ENCODE data around the gene HS3ST2.

Gene HS3ST2

GRCh38 chr16:22787466-22788192 is 26.3 kb upstream of the HS3ST2 start:
- no peak overlapping the region for H3K4me2 ChIP-seq (ENCODE audit: insufficient read depth, low read length, poor library complexity, severe bottlenecking)
- no peak for DNase-seq (ENCODE audit: low spot score)
- no peak overlapping the region for H3K9ac ChIP-seq (ENCODE audit: low read depth, low read length, poor library complexity)
- no peak overlapping the region for H2BK12ac ChIP-seq (ENCODE audit: low read length)
- H3K36me3 ChIP-seq (replicated peaks in 1 of 2; ENCODE audit: control insufficient read depth in 2 of 2, insufficient read depth in 2 of 2, low read length in 2 of 2), result no peaks in the 10 kb centered on the region
- H3K4ac ChIP-seq (ENCODE audit: low read length), result no peak overlapping the region
- no peak overlapping the region for H4K8ac ChIP-seq (ENCODE audit: low read depth, low read length)
- no peak overlapping the region for H4K91ac ChIP-seq (ENCODE audit: low read depth, low read length, poor library complexity)
- no CpG with 5 or more reads among the region's 10 CpGs for WGBS, 2 donors (ENCODE audit: extremely low coverage in 2 of 2, insufficient read length in 2 of 2, insufficient replicate concordance in 1 of 2)
- H3K27me3 ChIP-seq (ENCODE audit: control insufficient read depth in 3 of 3, insufficient read depth in 3 of 3, low read depth in 1 of 3, low read length in 3 of 3), result no peaks in the 10 kb centered on the region
- no peak overlapping the region for H3K18ac ChIP-seq (ENCODE audit: low read length)
- no peaks in the 10 kb centered on the region for H3K4me1 ChIP-seq (ENCODE audit: control insufficient read depth in 2 of 2, insufficient read depth in 1 of 2, low read depth in 1 of 2, low read length in 2 of 2)
- no peak overlapping the region for H2BK120ac ChIP-seq (ENCODE audit: low read depth, low read length)
- no peak overlapping the region for H3K4me3 ChIP-seq (ENCODE audit: low read length in 2 of 2)
- H2BK15ac ChIP-seq (ENCODE audit: low read length), result no peak overlapping the region
- no peaks in the 10 kb centered on the region for H3K9me3 ChIP-seq (replicated peaks in 1 of 2; ENCODE audit: control insufficient read depth in 2 of 2, insufficient read depth in 1 of 2, low read depth in 1 of 2, low read length in 2 of 2)
- no peak overlapping the region for H2BK5ac ChIP-seq (ENCODE audit: low read length)
- no peak overlapping the region for H2AFZ ChIP-seq (ENCODE audit: low read length)
- no peak overlapping the region for H3K14ac ChIP-seq (ENCODE audit: low read length)
- no peak overlapping the region for H2AK5ac ChIP-seq (ENCODE audit: low read depth, low read length)
- H3K27ac ChIP-seq (replicated peaks; ENCODE audit: low read length), result no peak overlapping the region
- no peak overlapping the region for H3K23ac ChIP-seq (ENCODE audit: low read depth, low read length, poor library complexity)
- H3K79me1 ChIP-seq (ENCODE audit: low read depth, low read length), result no peaks in the 10 kb centered on the region

- WGBS, 2 donors (ENCODE audit: extremely low coverage in 2 of 2, insufficient read length in 2 of 2, insufficient replicate concordance in 1 of 2), result no CpG with 5 or more reads among the region's 3 CpGs
- Histone ChIP-seq H2AK5ac (ENCODE audit: low read depth, low read length) (no peak overlapping the region), H2AFZ (ENCODE audit: low read length) (no peak overlapping the region), H3K9ac (ENCODE audit: low read depth, low read length, poor library complexity) (no peak overlapping the region), H3K79me1 (ENCODE audit: low read depth, low read length) (no peaks in the 10 kb centered on the region), H4K8ac (ENCODE audit: low read depth, low read length) (no peak overlapping the region), H2BK120ac (ENCODE audit: low read depth, low read length) (no peak overlapping the region), H2BK15ac (ENCODE audit: low read length) (no peak overlapping the region), H3K9me3 (replicated peaks in 1 of 2; ENCODE audit: control insufficient read depth in 2 of 2, insufficient read depth in 1 of 2, low read depth in 1 of 2, low read length in 2 of 2) (no peaks in the 10 kb centered on the region), H3K14ac (ENCODE audit: low read length) (no peak overlapping the region), H2BK12ac (ENCODE audit: low read length) (no peak overlapping the region), H2BK5ac (ENCODE audit: low read length) (no peak overlapping the region), H3K18ac (ENCODE audit: low read length) (no peak overlapping the region), H3K23ac (ENCODE audit: low read depth, low read length, poor library complexity) (no peak overlapping the region), H4K91ac (ENCODE audit: low read depth, low read length, poor library complexity) (no peak overlapping the region), H3K27ac (replicated peaks; ENCODE audit: low read length) (no peak overlapping the region), H3K4me2 (ENCODE audit: insufficient read depth, low read length, poor library complexity, severe bottlenecking) (no peak overlapping the region), H3K4me3 (ENCODE audit: low read length in 2 of 2) (no peak overlapping the region), H3K27me3 (ENCODE audit: control insufficient read depth in 3 of 3, insufficient read depth in 3 of 3, low read depth in 1 of 3, low read length in 3 of 3) (no peaks in the 10 kb centered on the region), H3K36me3 (replicated peaks in 1 of 2; ENCODE audit: control insufficient read depth in 2 of 2, insufficient read depth in 2 of 2, low read length in 2 of 2) (no peaks in the 10 kb centered on the region), H3K4ac (ENCODE audit: low read length) (no peak overlapping the region), H3K4me1 (ENCODE audit: control insufficient read depth in 2 of 2, insufficient read depth in 1 of 2, low read depth in 1 of 2, low read length in 2 of 2) (no peaks in the 10 kb centered on the region)
- no peak for DNase-seq (ENCODE audit: low spot score)
Observed at GRCh38 chr16:22788193-22788530, 25.8 kb upstream of the HS3ST2 start.

GRCh38 chr16:22789281-22789945 is 24.5 kb upstream of the HS3ST2 start:
- no peak overlapping the region for H3K9ac ChIP-seq (ENCODE audit: low read depth, low read length, poor library complexity)
- DNase-seq (ENCODE audit: low spot score), result no peak
- no peak overlapping the region for H2AFZ ChIP-seq (ENCODE audit: low read length)
- H3K4me3 ChIP-seq (ENCODE audit: low read length in 2 of 2), result no peak overlapping the region
- H2BK12ac ChIP-seq (ENCODE audit: low read length), result no peak overlapping the region
- no peak overlapping the region for H3K23ac ChIP-seq (ENCODE audit: low read depth, low read length, poor library complexity)
- H3K27me3 ChIP-seq (ENCODE audit: control insufficient read depth in 3 of 3, insufficient read depth in 3 of 3, low read depth in 1 of 3, low read length in 3 of 3), result no peaks in the 10 kb centered on the region
- H3K4ac ChIP-seq (ENCODE audit: low read length), result no peak overlapping the region
- H3K27ac ChIP-seq (replicated peaks; ENCODE audit: low read length), result no peak overlapping the region
- no peak overlapping the region for H2BK5ac ChIP-seq (ENCODE audit: low read length)
- no CpG with 5 or more reads among the region's 9 CpGs for WGBS, 2 donors (ENCODE audit: extremely low coverage in 2 of 2, insufficient read length in 2 of 2, insufficient replicate concordance in 1 of 2)
- H4K8ac ChIP-seq (ENCODE audit: low read depth, low read length), result no peak overlapping the region
- H4K91ac ChIP-seq (ENCODE audit: low read depth, low read length, poor library complexity), result no peak overlapping the region
- H3K4me2 ChIP-seq (ENCODE audit: insufficient read depth, low read length, poor library complexity, severe bottlenecking), result no peak overlapping the region
- H3K18ac ChIP-seq (ENCODE audit: low read length), result no peak overlapping the region
- no peaks in the 10 kb centered on the region for H3K79me1 ChIP-seq (ENCODE audit: low read depth, low read length)
- peaks cover 0 to 5% of the 10 kb centered on the region in 2 donors for H3K9me3 ChIP-seq (replicated peaks in 1 of 2; ENCODE audit: control insufficient read depth in 2 of 2, insufficient read depth in 1 of 2, low read depth in 1 of 2, low read length in 2 of 2)
- no peak overlapping the region for H2BK15ac ChIP-seq (ENCODE audit: low read length)
- H3K4me1 ChIP-seq (ENCODE audit: control insufficient read depth in 2 of 2, insufficient read depth in 1 of 2, low read depth in 1 of 2, low read length in 2 of 2), result no peaks in the 10 kb centered on the region
- H3K36me3 ChIP-seq (replicated peaks in 1 of 2; ENCODE audit: control insufficient read depth in 2 of 2, insufficient read depth in 2 of 2, low read length in 2 of 2), result peaks cover 0 to 3% of the 10 kb centered on the region in 2 donors
- no peak overlapping the region for H2AK5ac ChIP-seq (ENCODE audit: low read depth, low read length)
- no peak overlapping the region for H3K14ac ChIP-seq (ENCODE audit: low read length)
- H2BK120ac ChIP-seq (ENCODE audit: low read depth, low read length), result no peak overlapping the region

DNA sequence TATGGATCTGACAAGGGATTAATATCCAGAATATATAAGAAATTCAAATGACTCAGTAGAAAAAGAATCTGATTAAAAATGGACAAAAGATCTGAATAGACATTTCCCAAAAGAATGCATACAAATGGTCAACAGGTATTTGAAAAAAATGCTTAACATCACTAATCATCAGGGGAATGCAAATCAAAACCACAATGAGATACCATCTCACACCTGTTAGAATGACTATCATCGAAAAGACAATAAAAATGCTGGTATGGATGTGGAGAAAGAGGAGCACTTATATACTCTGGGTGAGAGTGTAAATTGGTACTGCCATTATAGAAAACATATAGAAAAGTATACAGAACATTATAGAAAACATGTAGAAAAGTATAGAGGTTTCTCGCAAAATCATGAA is 16.4 kb upstream of the HS3ST2 start:
- Histone ChIP-seq H3K4me3 (ENCODE audit: low read length in 2 of 2) (no peak overlapping the region), H2BK15ac (ENCODE audit: low read length) (no peak overlapping the region), H3K36me3 (replicated peaks in 1 of 2; ENCODE audit: control insufficient read depth in 2 of 2, insufficient read depth in 2 of 2, low read length in 2 of 2) (peaks cover 0 to 3% of the 10 kb centered on the region in 2 donors), H3K9ac (ENCODE audit: low read depth, low read length, poor library complexity) (no peak overlapping the region), H3K9me3 (replicated peaks in 1 of 2; ENCODE audit: control insufficient read depth in 2 of 2, insufficient read depth in 1 of 2, low read depth in 1 of 2, low read length in 2 of 2) (peaks cover 0 to 5% of the 10 kb centered on the region in 2 donors), H3K27me3 (ENCODE audit: control insufficient read depth in 3 of 3, insufficient read depth in 3 of 3, low read depth in 1 of 3, low read length in 3 of 3) (no peaks in the 10 kb centered on the region), H3K79me1 (ENCODE audit: low read depth, low read length) (no peaks in the 10 kb centered on the region), H3K4ac (ENCODE audit: low read length) (no peak overlapping the region), H4K8ac (ENCODE audit: low read depth, low read length) (no peak overlapping the region), H2AK5ac (ENCODE audit: low read depth, low read length) (no peak overlapping the region), H3K4me1 (ENCODE audit: control insufficient read depth in 2 of 2, insufficient read depth in 1 of 2, low read depth in 1 of 2, low read length in 2 of 2) (peaks cover 0 to 2% of the 10 kb centered on the region in 2 donors), H2BK5ac (ENCODE audit: low read length) (no peak overlapping the region), H3K4me2 (ENCODE audit: insufficient read depth, low read length, poor library complexity, severe bottlenecking) (no peak overlapping the region), H4K91ac (ENCODE audit: low read depth, low read length, poor library complexity) (no peak overlapping the region), H3K27ac (replicated peaks; ENCODE audit: low read length) (no peak overlapping the region), H3K18ac (ENCODE audit: low read length) (no peak overlapping the region), H3K14ac (ENCODE audit: low read length) (no peak overlapping the region), H3K23ac (ENCODE audit: low read depth, low read length, poor library complexity) (no peak overlapping the region), H2BK120ac (ENCODE audit: low read depth, low read length) (no peak overlapping the region), H2BK12ac (ENCODE audit: low read length) (no peak overlapping the region), H2AFZ (ENCODE audit: low read length) (no peak overlapping the region)
- WGBS, 2 donors (ENCODE audit: extremely low coverage in 2 of 2, insufficient read length in 2 of 2, insufficient replicate concordance in 1 of 2), result no CpG with 5 or more reads among the region's 2 CpGs
- DNase-seq (ENCODE audit: low spot score), result no peak

Data from neuronal stem cell (in vitro differentiated cells).